Trophoblast cell (in vitro differentiated cells and primary cell): ENCODE measurements around the gene KNTC1.

Source experiments
- DNase-seq, 2 donors: peaks; one replicate each; pipeline ENCODE4 v3.0.0-alpha.2; 2016
- H2AFZ ChIP-seq: 2 replicates; pipeline ENCODE4 v1.6.1; 2013; ENCODE audit warnings: low read length, moderate library complexity, mild to moderate bottlenecking; ENCODE audit not compliant: insufficient read depth, poor library complexity
- H2AK5ac ChIP-seq: 2 replicates; pipeline ENCODE4 v1.6.1; 2013; ENCODE audit warnings: mild to moderate bottlenecking, low read length
- H2BK120ac ChIP-seq: 2 replicates; pipeline ENCODE4 v1.6.1; 2013; ENCODE audit warnings: low read length, mild to moderate bottlenecking, moderate library complexity; ENCODE audit not compliant: insufficient read depth, poor library complexity
- H2BK12ac ChIP-seq: 2 replicates; pipeline ENCODE4 v1.6.1; 2013; ENCODE audit warnings: mild to moderate bottlenecking, low read length, moderate library complexity
- H2BK5ac ChIP-seq: 2 replicates; pipeline ENCODE4 v1.6.1; 2013; ENCODE audit warnings: low read length, low read depth, moderate library complexity, mild to moderate bottlenecking; ENCODE audit not compliant: poor library complexity
- H3K14ac ChIP-seq: 2 replicates; pipeline ENCODE4 v1.6.1; 2013; ENCODE audit warnings: mild to moderate bottlenecking, low read length
- H3K18ac ChIP-seq: 2 replicates; pipeline ENCODE4 v1.6.1; 2013; ENCODE audit warnings: mild to moderate bottlenecking, low read length
- H3K23ac ChIP-seq: 2 replicates; pipeline ENCODE4 v1.6.1; 2013; ENCODE audit warnings: low read length
- H3K27ac ChIP-seq: 2 replicates; pipeline ENCODE4 v1.5.1; 2013; ENCODE audit warnings: low read depth, mild to moderate bottlenecking, inconsistent platforms, low read length, moderate library complexity
- H3K27me3 ChIP-seq: 2 replicates; pipeline ENCODE4 v1.6.1; 2013; ENCODE audit warnings: inconsistent platforms, mild to moderate bottlenecking, low read length, moderate library complexity; ENCODE audit not compliant: insufficient read depth
- H3K36me3 ChIP-seq, 2 experiments: 1 replicate in 1 of 2; 2 replicates in 1 of 2; pipeline ENCODE4 v1.6.1; 2013; ENCODE audit warnings: low read length in 2 of 2, mild to moderate bottlenecking in 2 of 2, moderate library complexity in 1 of 2; ENCODE audit not compliant: insufficient read depth in 2 of 2, control insufficient read depth in 1 of 2
- H3K4ac ChIP-seq: 2 replicates; pipeline ENCODE4 v1.6.1; 2013; ENCODE audit warnings: low read depth, mild to moderate bottlenecking, low read length, moderate library complexity
- H3K4me1 ChIP-seq, 2 experiments: 1 replicate in 1 of 2; 2 replicates in 1 of 2; pipeline ENCODE4 v1.6.1; 2013; ENCODE audit warnings: low read length in 2 of 2, mild to moderate bottlenecking in 2 of 2, moderate library complexity in 1 of 2; ENCODE audit not compliant: insufficient read depth in 2 of 2, control insufficient read depth in 1 of 2
- H3K4me2 ChIP-seq: 2 replicates; pipeline ENCODE4 v1.6.1; 2013; ENCODE audit warnings: inconsistent platforms, mild to moderate bottlenecking, low read length, moderate library complexity
- H3K4me3 ChIP-seq: 2 replicates; pipeline ENCODE4 v1.5.1; 2013; ENCODE audit warnings: mild to moderate bottlenecking, low read depth, low read length, inconsistent platforms
- H3K79me1 ChIP-seq: one replicate; pipeline ENCODE4 v1.6.1; 2013; ENCODE audit warnings: low read length
- H3K79me2 ChIP-seq: 2 replicates; pipeline ENCODE4 v1.6.1; 2013; ENCODE audit warnings: low read length, mild to moderate bottlenecking; ENCODE audit not compliant: control insufficient read depth, insufficient read depth, poor library complexity
- H3K9ac ChIP-seq: 2 replicates; pipeline ENCODE4 v1.6.1; 2013; ENCODE audit warnings: mild to moderate bottlenecking, low read length
- H3K9me3 ChIP-seq: 2 replicates; pipeline ENCODE4 v1.6.1; 2013; ENCODE audit warnings: low read depth, mild to moderate bottlenecking, control low read depth, inconsistent platforms, low read length; ENCODE audit not compliant: insufficient read depth
- H4K12ac ChIP-seq: 2 replicates; pipeline ENCODE4 v1.6.1; 2013; ENCODE audit warnings: low read depth, mild to moderate bottlenecking, low read length, moderate library complexity
- H4K8ac ChIP-seq: 2 replicates; pipeline ENCODE4 v1.6.1; 2013; ENCODE audit warnings: low read depth, mild to moderate bottlenecking, low read length, moderate library complexity
- H4K91ac ChIP-seq: one replicate; pipeline ENCODE4 v1.6.1; 2013; ENCODE audit warnings: low read depth, mild to moderate bottlenecking, low read length, moderate library complexity
- WGBS: extraction: QIAGEN DNeasy Blood & Tissue Kit; methylation state at CpG from one replicate; pipeline ENCODE4 v1.1.7; 2013; ENCODE audit warnings: missing lambda C conversion rate; ENCODE audit not compliant: insufficient read length, insufficient coverage; ENCODE audit errors: extremely low coverage; 5-methylcytosine and 5-hydroxymethylcytosine counted together

The KNTC1 gene

DNA sequence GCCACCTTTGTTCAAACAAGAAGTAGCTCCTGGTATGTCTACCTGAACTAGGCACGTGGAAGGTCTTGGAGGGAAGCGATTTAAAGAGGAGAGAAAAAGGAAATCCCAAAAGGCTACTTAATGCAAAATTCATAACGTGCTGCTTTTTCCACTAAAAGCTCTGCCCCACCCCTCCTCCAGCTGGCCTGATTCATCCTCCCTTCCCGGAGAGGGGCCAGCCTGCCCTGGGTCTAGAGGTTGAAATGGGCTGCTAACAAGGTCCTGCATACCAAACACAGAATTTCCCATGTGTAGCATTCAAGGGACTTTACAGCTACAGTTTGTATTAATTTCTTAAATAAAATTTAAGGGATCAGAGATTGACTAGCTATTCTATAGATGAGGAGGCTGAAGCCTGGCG is 83.2 kb downstream of the KNTC1 start:
- Histone ChIP-seq H3K18ac (no peak overlapping the region), H4K91ac (peak overlapping the region; percentile 27), H4K8ac (no peak overlapping the region), H2BK5ac (no peak overlapping the region), H3K9ac (no peak overlapping the region), H2AFZ (no peak overlapping the region), H3K4me3 (no peak overlapping the region), H3K9me3 (no peaks in the 10 kb centered on the region), H3K27ac (peak overlapping the region; percentile 8), H3K4me1 (peaks cover 4 to 6% of the 10 kb centered on the region in 2 experiments), H4K12ac (no peak overlapping the region), H3K79me1 (peaks cover 4% of the 10 kb centered on the region), H3K36me3 (peaks cover 12 to 18% of the 10 kb centered on the region in 2 experiments), H3K27me3 (no peaks in the 10 kb centered on the region), H2BK120ac (no peak overlapping the region), H3K4me2 (no peak overlapping the region), H2AK5ac (no peak overlapping the region), H3K23ac (no peak overlapping the region), H3K4ac (no peak overlapping the region), H3K14ac (no peak overlapping the region), H2BK12ac (no peak overlapping the region), H3K79me2 (no peaks in the 10 kb centered on the region)
- DNase-seq: no peak
- WGBS: no CpG with 5 or more reads among the region's 5 CpGs

DNA sequence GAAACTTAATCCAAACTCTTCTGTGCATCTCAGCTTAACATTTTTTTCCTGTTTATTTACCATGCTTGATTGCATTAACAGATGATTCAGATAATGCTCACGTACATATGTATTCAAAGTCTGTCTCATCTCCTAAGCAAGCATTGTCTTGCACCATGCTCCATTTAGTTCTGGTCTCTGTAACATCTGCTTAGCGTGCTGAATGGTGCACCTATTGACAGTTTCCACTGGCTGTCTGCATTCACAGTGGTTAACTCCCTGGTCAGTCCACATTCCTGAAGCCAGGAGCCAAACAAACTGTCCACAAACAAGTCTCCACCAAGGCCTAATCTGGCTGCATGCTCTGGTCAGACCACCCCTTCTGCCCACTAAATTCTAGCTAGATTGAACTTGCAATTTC is 83.9 kb downstream of the KNTC1 start:
- Histone ChIP-seq H3K9me3 (no peaks in the 10 kb centered on the region), H3K27me3 (no peaks in the 10 kb centered on the region), H2BK120ac (no peak overlapping the region), H4K8ac (no peak overlapping the region), H3K14ac (no peak overlapping the region), H3K79me2 (no peaks in the 10 kb centered on the region), H3K4ac (no peak overlapping the region), H3K18ac (no peak overlapping the region), H2BK12ac (no peak overlapping the region), H3K23ac (no peak overlapping the region), H2AFZ (no peak overlapping the region), H3K4me2 (peak overlapping the region; percentile 32), H3K4me1 (peaks cover 4 to 6% of the 10 kb centered on the region in 2 experiments), H4K91ac (no peak overlapping the region), H3K4me3 (no peak overlapping the region), H2AK5ac (no peak overlapping the region), H3K36me3 (peaks cover 6 to 15% of the 10 kb centered on the region in 2 experiments), H4K12ac (no peak overlapping the region), H3K79me1 (peaks cover 4% of the 10 kb centered on the region), H3K9ac (no peak overlapping the region), H3K27ac (peak overlapping the region; percentile 61), H2BK5ac (no peak overlapping the region)
- peak; percentile 11 to 46 for DNase-seq
- WGBS: no CpG with 5 or more reads among the region's 2 CpGs

DNA sequence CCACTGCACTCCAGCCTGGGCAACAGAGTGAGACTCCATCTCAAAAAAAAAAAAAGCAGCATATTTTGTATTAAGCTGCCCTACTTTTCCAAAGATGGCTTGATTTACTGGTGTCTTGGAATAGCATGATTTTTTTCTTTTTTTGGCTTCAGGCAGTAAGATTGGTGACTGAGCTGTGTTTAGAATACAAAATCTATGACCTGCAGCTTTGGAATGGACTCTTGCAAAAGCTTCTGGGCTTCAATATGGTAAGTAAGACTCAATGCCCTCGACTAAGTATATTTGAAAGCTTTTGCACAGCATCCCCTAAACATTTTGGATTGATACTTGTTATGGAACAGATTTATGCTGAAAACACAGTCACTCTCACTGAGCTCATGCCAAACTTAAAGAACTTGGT is 87.8 kb downstream of the KNTC1 start:
- no peak overlapping the region for H3K23ac ChIP-seq
- H3K9ac ChIP-seq: no peak overlapping the region

DNA sequence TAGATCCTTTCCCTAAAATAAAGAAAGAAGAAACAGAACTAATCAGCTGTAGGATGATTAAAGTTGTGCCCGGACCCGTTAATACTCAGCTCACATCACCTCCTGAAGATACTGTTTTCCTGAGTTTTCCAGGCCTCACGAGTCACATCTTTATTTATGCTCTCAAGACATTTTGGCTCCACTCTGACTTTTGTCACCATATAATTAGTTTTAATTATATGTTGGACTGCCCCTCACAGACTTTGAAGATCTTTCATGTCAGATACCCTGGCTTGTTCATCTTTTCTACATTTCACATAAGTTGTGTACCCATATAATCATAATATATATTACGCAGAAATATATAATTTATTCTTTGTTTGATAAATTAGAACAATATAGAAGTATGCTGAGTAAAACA is 88.7 kb downstream of the KNTC1 start:
- Histone ChIP-seq H3K79me2 (no peaks in the 10 kb centered on the region), H3K4ac (no peak overlapping the region), H3K4me2 (no peak overlapping the region), H2BK120ac (no peak overlapping the region), H3K4me1 (no peaks in the 10 kb centered on the region), H3K4me3 (no peak overlapping the region), H3K18ac (no peak overlapping the region), H3K27ac (no peak overlapping the region), H2BK5ac (no peak overlapping the region), H3K23ac (no peak overlapping the region), H2AK5ac (no peak overlapping the region), H3K14ac (no peak overlapping the region), H3K79me1 (peaks cover 4% of the 10 kb centered on the region), H4K8ac (no peak overlapping the region), H2BK12ac (no peak overlapping the region), H3K36me3 (peaks cover 20 to 29% of the 10 kb centered on the region in 2 experiments), H4K12ac (no peak overlapping the region), H4K91ac (no peak overlapping the region), H3K9ac (no peak overlapping the region), H3K27me3 (no peaks in the 10 kb centered on the region), H2AFZ (no peak overlapping the region), H3K9me3 (no peaks in the 10 kb centered on the region)
- DNase-seq: no peak
- WGBS: no CpG with 5 or more reads among the region's 4 CpGs

More for the DNA sequence above, 87.8 kb downstream of the KNTC1 start:
- no peak overlapping the region for H4K91ac ChIP-seq
- no peak overlapping the region for H4K12ac ChIP-seq
- peaks cover 4% of the 10 kb centered on the region for H3K79me1 ChIP-seq
- no CpG with 5 or more reads among the region's 1 CpG for WGBS
- no peak overlapping the region for H3K4me2 ChIP-seq
- no peak overlapping the region for H2BK5ac ChIP-seq
- peaks cover 4% of the 10 kb centered on the region in 2 experiments for H3K4me1 ChIP-seq
- H3K9me3 ChIP-seq: no peaks in the 10 kb centered on the region
- no peak overlapping the region for H2BK12ac ChIP-seq
- no peak overlapping the region for H3K27ac ChIP-seq
- no peak overlapping the region for H3K4me3 ChIP-seq
- H3K18ac ChIP-seq: no peak overlapping the region
- no peaks in the 10 kb centered on the region for H3K27me3 ChIP-seq
- no peak overlapping the region for H4K8ac ChIP-seq
- no peak overlapping the region for H2BK120ac ChIP-seq
- H2AFZ ChIP-seq: no peak overlapping the region
- H3K79me2 ChIP-seq: no peaks in the 10 kb centered on the region
- peaks cover 19 to 25% of the 10 kb centered on the region in 2 experiments for H3K36me3 ChIP-seq
- H2AK5ac ChIP-seq: no peak overlapping the region
- DNase-seq: no peak
- no peak overlapping the region for H3K4ac ChIP-seq
- no peak overlapping the region for H3K14ac ChIP-seq
